NCI-H2081 treated with DMSO at 0.1 percent for 48 hours (cell line): ENCODE results near the gene C2orf78.
"Not testable (repeated sequence)": the region's sequence is repeated elsewhere in the genome, so short reads cannot be mapped to it uniquely, and the experiment has no call there.

Source experiments
- DNase-seq: peaks from one replicate; lab custom pipeline; 2025; lab: John Stamatoyannopoulos, UW

C2orf78 gene, protein sequence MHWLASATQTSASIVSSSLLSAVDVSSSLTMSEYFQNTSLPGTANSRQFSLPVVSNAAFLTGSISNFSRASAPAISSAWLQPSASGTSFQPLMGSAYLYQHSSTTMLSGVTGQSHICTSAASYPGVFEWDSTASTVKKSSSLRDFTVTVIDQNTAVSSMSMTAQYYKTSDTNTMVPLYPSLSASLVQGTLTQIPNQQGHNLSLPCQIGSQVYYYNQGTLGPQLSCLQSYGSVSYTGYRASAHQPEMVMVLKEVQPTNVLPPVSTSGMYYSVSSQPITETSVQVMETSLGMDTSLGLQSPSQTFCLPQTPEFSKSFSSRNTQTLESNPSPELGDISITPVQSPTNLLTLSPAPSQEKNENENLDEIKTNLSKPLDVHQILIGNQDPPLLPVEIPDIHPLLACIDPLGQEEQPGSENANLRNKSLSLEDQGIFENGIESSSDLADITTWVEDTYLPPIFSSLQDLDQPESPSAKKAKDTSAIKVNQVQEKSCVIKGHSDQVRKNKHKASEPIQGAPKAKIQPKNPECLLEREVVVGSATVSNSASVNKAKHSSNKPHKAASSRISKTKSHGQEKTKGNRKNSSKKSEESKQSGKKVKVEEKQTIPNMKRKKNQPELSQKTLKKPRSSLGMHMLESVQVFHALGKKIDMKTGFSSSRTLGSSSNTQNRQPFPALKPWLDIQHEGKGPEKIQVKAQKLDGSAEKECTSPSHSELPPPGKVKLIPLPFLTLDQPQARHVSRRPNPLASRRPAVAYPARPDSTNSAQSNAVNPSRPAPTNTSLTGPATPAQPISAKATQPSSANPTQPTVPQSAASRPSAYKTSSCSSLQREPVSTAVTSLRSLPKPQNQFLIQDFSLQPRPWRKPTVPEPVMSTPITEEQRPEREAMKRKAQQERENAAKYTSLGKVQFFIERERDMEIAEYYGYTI

DNA sequence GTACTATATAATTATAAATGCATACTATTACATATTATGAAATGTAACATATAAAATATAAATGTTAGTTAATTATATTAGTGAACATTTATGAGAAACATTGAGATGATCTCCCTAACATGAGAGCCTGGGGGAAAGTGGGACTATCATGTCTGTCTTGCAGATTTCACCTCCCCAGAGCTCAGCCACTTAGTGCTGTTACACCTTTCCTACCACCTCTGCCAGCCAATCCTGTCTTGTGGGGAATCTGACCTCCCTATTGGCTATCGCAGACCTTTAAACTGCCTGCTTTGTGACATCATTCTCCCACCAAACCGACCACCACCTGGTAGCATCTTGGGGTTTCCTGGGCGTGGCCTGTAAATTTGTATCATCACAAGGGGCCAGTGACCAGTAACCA is at the start of gene C2orf78:
TSS of gene C2orf78 (plus strand) at position 301 of the 400 bp plus-strand sequence. CDS start 127 bp downstream, outside the sequence.
- DNase-seq, result not testable (repeated sequence)

DNA sequence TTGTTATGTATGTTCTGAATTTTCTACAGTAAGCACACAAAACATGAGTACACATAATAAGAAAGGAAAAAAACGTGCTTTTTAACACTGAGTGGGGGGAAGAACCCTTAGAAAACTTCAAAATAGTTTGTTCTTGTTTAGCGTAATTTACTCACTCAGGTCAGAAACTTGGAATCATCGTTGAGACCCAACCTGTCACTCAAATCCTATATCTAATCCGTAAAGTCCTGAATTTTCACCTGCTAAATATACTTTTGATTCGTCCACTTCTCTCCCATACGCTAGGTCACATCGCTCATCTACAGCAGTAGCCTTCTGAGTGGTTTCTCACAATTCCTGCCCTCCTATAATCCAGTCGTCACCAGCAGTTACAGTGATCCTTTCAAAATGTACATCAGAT is 47.6 kb upstream of the C2orf78 start:
- DNase-seq, result no peak

DNA sequence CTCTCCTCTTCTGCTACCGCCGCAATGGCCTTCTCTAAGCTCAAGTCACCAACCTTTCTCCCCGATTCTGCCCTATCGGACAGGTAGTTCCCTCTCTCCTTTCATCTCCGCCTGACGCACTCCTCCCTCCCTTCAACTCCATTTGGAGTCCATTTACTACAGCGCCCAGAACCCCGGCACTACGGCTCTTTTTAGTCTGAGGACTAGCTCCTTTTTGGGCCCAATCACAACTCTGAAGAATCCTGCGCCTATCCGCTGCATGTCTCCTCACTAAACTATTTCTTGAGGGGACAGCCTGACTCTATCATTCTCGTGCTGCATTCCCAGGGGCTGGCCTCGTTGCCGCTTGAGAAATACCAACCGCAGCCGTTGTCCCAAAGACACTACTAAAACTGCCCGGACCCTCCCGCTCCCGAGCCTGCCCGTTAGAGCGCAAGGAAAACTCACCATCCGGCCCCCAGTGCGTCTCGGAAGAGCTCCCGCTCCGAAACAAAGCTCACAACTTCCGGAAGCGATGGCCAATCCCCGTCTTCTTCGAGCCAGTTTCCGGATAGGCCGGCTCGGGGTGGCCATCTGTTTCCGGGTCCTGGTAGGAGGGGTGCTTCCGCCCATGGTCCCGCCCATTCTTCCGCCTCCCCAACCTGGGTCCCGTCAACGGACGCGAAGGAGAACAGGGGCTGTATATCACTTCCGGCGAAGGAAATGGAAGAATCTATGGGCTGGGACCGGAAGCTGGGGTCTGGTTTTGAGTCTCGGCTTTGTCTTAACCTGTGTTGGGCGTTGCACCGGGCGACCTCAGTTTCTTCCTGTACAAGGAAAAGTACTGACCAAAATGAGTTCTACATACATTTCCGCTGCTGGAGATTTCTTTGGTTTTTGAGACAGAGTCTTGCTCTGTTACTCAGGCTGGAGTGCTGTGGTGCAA is 46.9 kb upstream of the C2orf78 start, which contains the start of gene TPRKB:
TSS of gene TPRKB (minus strand) at position 491 of the 925 bp plus-strand sequence. CDS start 2,776 bp downstream, outside the sequence.
- peak; percentile 92 for DNase-seq

DNA sequence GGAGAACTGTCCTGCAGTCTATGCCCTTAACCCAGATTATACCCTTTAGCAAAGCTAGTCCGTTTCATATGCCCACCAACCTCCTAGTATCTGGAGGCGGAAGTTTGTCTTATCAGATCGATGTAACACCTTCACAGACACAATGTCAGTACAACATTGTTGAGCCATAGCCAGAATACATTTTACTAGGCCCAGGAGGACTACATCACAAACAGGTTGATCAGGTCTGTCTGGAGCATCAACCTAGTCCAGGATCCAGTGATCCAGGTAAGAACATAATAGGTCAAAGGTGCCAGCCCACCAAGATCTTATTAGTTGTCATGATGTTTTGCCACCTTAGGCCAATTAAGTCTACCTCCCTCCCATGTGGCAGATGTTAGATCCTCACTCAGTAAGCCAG is 44.9 kb upstream of the C2orf78 start:
- no peak for DNase-seq

DNA sequence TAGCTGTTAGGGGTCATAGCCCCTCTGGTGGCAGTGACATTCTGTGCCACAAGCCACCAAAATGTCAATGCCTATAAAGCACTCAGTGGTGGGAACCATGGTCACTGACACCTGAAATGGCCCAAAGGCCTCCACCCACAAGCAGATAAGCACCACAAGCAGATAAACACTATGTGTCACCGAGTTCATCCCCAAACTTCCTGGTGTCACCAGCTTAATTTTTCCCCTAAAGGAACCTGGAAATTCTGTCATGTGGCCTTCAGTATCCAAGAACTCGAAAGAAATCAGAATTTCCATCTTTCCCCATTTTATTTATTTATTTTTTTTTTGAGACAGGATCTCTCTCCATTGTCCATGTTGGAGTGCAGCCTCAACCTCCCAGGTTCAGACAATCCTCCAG is 43.2 kb upstream of the C2orf78 start:
- DNase-seq, result no peak

DNA sequence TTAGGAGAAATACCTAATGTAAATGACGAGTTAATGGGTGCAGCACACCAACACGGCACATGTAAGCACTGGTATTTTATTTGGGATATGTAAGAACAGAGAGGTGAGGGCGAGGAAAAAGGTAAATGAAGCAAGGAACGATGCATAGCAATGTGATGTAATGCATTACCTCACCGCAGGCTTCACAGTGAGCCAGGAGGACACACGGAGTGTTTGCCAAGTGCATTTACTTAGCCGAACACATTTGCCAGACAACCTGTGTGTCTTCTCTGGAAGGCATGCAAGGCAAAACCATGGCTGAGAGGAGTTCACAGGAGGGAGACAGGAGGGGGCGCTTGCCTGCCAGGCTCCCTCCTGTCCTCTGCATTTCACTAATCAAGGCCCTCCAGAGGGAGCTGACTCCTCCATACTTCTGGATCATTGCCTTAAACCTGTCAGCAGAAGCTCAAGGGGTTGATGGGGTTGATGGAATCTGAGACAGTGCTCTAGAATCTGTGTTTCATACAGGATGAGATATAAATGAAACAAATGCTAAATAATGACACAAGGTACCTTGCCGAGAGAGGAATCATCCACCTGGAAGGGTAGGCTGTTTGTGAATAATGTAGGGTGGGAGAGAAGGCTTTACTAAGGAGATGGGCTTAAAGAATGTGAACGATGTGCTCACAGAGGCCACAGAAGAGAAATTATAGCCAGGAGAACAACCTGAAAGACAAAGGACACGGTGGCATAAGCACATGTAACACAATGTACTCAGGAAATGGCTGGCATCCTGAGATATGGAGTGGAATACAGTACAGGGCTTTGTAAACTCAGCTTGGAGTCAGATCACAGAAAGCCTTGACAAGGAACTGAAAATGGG is 37.7 kb upstream of the C2orf78 start:
- no peak for DNase-seq

DNA sequence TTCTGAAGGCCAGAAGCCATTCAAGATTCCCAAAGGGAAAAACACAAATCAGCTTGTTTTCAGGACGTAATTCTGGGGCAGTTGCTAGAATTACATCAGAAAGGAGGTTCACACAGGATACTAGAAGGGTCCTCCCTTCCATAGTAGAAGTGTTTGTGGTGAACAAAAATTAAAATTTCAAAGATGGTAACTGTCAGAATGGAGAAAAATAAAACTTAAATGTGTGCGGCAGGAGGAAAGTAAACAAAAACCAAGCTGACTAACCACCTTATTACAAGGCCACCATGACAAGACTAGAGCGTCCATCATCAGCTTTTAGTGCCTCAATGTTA is 37.1 kb upstream of the C2orf78 start:
- DNase-seq, result no peak

DNA sequence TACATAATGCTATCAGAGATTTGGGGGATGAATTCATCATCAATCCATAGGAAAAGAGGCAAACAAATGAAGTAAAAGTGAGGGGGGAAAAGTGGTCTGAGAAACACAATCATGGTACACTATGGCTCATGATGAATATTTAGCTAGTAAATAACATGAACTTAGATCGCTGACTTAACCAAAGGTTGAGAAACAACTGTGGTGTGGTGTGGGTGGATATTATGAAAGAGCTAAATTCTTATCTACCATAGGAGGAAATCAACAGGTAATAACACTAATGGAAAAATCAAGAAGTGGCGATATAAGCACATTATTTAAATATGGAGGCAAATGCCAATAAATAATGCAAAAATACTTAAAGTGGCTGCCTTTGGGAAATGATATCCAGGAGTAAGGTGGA is 34.7 kb upstream of the C2orf78 start:
- no peak for DNase-seq

DNA sequence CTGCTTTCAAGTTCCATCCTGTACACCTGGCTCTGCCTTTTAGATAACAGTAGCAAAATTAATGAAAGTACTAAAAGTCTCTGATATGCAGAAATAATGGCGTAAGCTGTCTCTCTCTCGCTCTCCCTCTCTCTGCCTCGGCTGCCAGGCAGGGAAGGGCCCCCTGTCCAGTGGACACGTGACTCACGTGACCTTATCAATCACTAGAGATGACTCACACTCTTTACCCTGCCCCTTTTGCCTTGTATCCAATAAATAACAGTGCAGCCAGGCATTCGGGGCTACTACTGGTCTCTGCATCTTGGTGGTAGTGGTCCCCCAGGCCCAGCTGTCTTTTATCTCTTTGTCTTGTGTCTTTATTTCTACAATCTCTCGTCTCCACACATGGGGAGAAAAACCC is 29.7 kb upstream of the C2orf78 start:
- not testable (repeated sequence) for DNase-seq

DNA sequence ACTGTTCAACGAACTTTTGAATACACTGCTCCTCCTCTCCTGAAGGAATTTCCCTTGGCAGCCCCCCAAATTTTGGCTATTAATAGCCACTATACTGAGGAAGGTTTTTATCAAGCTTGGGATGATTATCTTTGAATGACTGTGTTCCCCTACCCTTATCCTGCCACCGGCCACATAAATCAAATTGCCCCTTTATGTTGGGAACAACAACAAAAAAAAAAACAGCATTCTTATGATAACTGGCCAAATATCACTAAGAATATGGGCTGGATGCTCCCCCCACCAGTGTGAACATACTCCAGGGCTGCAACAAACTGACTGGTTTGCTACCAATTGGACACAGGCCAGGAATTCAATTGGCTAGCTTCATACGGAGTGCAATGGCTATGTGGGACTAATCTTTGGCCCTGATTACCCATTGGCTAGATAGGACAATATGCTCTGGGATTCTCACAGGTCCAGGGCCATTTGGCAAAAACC is 24.7 kb upstream of the C2orf78 start:
- no peak for DNase-seq

DNA sequence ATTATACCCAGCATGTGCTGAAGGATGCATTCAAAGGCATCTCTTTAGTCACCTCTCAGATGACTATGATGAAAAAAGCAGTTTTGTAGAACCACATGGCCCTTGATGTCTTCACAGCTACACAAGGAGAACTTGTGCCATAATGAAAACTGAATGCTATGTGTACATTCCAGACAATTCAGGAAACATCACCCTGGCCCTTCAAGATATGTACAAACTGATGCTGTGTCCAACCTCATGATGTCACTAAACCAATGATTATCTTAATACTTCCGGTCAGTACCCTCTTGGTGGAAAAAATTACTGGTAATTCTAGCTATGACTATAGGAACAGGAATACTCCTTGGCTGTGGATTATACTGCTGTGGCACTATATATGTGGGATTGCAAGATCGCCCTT is 24.1 kb upstream of the C2orf78 start:
- no peak for DNase-seq

DNA sequence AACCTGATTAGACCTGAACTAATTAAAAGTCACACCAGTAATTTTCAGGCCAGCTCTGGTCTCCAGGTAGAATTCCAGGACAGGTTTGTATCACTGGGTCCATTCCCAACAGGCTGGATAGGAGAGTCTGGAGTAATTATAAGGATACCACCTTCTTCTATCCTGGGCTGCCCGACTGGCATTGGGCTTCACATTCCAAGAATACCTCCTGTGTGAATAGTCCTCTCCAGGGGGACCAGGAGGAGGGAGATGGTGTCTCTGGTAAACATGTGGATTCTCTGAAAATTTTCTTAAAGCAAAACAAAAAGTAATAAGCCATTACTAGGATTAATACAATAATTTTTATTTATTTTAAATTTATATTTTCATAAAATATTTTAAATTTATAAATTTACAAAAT is 21.4 kb upstream of the C2orf78 start:
- DNase-seq, result no peak

DNA sequence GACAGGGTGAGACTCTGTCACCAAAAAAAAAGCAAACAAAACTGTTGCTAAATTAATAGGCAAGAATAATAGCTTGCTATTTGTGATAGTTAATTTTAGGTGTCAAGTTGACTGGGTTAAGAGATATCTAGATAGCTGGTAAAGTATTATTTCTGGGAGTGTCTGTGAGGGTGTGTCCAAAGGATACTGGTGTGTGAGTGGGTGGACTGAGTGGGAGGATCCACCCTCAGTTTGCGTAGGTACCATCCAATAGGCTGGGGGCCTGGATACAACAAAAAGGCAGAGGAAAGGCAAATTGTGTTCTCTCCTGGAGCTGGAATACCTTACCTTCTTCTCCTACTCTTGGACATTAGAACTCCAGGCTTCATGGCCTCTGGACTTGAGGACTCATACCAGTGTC is 19.0 kb upstream of the C2orf78 start:
- DNase-seq, result no peak

DNA sequence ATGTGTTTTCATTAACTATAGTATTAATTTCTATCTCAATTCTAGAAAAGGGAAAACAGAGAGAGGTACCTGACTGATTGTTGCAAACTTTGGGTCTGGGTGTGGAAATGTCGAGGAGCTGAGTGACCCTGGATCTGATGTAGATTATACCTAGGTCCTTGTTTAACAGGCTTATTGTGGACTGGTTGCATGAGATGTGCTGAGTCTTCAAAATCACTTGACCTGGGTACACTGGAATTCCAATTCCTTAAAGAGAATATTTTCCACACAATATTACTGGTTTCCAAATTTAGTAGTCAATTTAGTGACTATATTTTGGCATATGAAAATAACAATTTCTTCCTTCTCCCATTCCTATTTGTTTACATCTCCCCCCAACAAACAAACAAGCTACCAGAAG is 17.6 kb upstream of the C2orf78 start:
- DNase-seq, result no peak

DNA sequence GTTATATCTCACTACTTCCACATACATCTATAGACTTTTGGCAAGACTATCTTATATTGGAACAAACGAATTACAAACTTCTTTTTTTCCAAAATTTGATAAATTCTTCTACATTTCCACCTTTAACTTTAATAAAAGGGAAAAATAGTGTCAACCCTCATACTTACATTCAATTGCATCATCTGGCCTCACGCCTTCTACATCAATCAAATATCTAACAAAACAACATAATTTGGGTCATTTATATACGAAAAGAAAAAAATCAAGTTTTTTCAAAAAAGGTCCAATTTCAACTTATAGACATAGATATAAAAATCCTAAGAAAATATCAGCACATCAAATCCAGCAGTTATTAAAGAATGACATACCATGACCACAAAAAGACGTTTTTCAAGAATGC is 17.0 kb upstream of the C2orf78 start:
- no peak for DNase-seq

DNA sequence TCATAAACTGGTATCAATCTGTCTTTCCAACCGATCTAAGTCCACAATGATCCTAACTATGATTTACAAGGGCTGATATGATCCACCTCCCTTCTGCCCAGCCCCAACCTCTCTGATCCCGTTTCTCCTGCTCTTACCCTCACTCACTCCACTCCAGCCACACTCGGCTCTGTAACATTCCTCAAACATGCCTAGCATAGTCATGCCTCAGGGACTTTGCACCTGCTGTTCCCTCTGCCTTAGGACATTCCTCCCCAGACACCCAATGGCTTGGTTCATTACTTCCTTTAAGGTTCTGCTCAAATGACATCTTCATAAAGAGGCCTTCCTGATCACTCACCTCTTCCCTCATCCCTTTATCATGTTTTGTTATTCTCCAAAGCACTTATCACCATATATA is 13.3 kb upstream of the C2orf78 start:
- no peak for DNase-seq

DNA sequence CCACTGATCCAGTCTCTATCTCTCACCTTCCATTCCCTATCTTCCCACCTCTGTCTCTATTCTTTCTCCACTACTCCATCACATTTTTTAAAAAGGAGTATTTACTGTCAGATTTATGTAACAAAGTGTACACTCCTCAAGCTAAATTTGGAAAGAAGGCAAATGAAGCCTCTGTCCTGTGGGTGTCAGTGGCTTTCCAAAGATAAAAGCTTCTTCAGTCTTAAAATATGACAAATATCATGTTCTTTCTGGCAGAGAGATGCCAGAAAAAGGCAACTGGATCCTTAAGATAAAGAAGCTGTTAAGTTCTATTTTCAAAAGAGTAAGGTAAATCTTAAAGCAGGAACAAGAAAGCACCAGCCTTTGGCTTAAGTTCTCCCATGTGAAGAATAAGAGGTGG is 11.2 kb upstream of the C2orf78 start:
- no peak for DNase-seq

DNA sequence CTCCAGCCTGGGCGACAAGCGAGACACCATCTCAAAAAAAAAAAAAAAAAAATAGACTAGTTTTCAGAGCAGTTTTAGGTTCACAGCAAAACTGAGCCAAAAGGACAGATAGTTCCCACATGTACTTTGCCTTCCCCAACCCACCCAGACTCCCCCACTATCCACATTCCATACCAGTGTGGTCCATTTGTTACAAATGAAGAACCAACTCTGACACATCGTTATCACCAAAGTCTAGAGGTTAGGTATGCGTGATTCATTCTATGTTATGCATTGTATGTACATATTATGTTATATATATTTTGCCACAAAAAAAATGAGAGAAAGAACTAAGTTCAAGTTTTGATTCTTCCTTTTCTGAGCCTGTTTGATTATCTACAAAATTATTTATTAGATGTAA is 7.6 kb upstream of the C2orf78 start:
- DNase-seq, result no peak

DNA sequence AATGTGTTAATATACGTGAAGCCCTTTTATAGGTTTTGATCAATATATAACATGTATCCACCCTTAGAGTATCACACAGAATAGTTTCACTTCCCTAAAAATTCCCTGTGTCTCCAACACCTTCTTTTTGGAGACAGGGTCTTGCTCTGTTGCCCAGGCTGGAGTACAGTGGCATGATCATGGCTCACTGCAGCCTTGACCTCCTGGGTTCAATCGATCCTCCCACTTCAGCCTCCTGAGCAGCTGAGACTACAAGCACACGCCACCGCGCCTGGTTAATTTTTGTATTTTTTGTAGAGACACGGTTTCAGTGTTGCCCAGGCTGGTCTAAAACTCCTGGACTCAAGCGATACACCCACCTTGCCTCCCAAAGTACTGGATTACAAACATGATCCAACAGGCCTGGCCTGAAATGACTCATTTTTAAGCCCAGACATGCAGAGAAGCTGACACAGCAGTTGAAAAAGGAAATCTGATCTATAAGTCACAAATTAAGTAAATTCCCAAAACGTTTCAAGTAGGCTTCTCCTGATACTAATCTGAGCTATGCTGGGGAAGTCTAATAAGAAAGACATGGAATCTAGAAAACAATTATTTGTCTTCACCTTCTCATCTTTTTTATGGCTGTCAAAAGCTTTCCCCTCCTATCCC is 7.0 kb upstream of the C2orf78 start:
- no peak for DNase-seq

DNA sequence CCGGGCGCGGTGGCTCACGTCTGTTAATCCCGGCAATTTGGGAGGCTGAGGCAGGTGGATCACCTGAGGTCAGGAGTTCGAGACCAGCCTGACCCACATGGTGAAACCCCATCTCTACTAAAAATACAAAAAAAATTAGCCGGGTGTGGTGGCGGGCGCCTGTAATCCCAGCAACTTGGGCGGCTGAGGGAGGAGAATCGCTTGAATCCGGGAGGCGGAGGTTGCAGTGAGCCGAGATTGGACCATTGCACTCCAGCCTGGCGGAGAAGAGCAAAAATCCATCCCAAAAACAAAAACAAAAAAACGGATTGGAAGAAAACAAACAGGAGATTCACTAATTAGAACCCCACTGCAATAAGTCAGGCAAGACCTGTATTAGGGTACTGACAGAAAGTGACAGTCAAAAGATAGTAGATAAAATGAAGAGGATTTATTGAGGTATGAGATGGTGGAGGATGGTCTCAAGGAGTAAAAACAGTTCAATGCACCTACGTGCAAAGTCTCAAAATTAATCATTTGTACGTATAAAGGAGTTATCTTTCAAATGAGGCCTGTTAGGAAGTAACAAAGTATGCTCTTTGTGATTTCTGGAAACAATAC is 5.0 kb upstream of the C2orf78 start:
- not testable (repeated sequence) for DNase-seq
